Liver (tissue), 9 donors: Measurements from ENCODE around the gene KCNK3. TPM values are rescaled to one million over a fixed set of nuclear protein-coding genes. Genes with fewer than 3 reads are reported as not detected.

Experiments
- DNase-seq: peaks from one replicate; pipeline ENCODE4 v3.0.0-alpha.2; 2017; ENCODE audit warnings: low spot score
- H3K27ac ChIP-seq, 2 donors: one replicate each; pipeline ENCODE4 v1.7.0; 2013; ENCODE audit warnings: inconsistent platforms in 2 of 2, low read length in 2 of 2, control low read depth in 1 of 2, low read depth in 1 of 2, mild to moderate bottlenecking in 1 of 2
- H3K27me3 ChIP-seq, 4 donors: one replicate each; pipeline versions ENCODE4 v1.6.1 to v1.7.0; 2013; ENCODE audit warnings: low read length in 3 of 4, inconsistent platforms in 1 of 4, mild to moderate bottlenecking in 1 of 4, moderate library complexity in 1 of 4; ENCODE audit not compliant: control insufficient read depth in 4 of 4, insufficient read depth in 4 of 4
- H3K36me3 ChIP-seq, 4 donors: one replicate each; pipeline versions ENCODE4 v1.6.1 to v1.7.0; 2013; ENCODE audit warnings: low read length in 3 of 4, mild to moderate bottlenecking in 3 of 4, low read depth in 1 of 4, moderate library complexity in 1 of 4; ENCODE audit not compliant: control insufficient read depth in 4 of 4, insufficient read depth in 3 of 4
- H3K4me1 ChIP-seq, 4 donors: one replicate each; pipeline versions ENCODE4 v1.6.1 to v1.7.0; 2013; ENCODE audit warnings: low read length in 3 of 4, mild to moderate bottlenecking in 3 of 4, moderate library complexity in 1 of 4; ENCODE audit not compliant: control insufficient read depth in 4 of 4, insufficient read depth in 4 of 4
- H3K4me3 ChIP-seq, 3 donors: one replicate each; pipeline versions ENCODE4 v1.6.1 to v1.7.0; 2013; ENCODE audit warnings: low read length in 3 of 3, control low read depth in 1 of 3, low read depth in 1 of 3, mild to moderate bottlenecking in 1 of 3
- H3K9ac ChIP-seq, 2 donors: one replicate each; pipeline ENCODE4 v1.7.0; 2013; ENCODE audit warnings: low read length in 2 of 2, mild to moderate bottlenecking in 2 of 2, moderate library complexity in 2 of 2, control low read depth in 1 of 2, low read depth in 1 of 2
- H3K9me3 ChIP-seq, 4 donors: one replicate each; pipeline versions ENCODE4 v1.6.1 to v1.7.0; 2013; ENCODE audit warnings: low read length in 3 of 4; ENCODE audit not compliant: control insufficient read depth in 4 of 4
- ATF3 ChIP-seq: IDR thresholded peaks from 2 replicates; pipeline ENCODE4 v1.6.1; 2016; ENCODE audit warnings: antibody characterized with exemption
- CTCF ChIP-seq: fragments of 150-350 bp; IDR thresholded peaks from 2 replicates; pipeline ENCODE4 v1.5.1; 2017; ENCODE audit warnings: improper control_type of control experiment, low read depth, low read length; ENCODE audit not compliant: missing input control
- EGR1 ChIP-seq, 2 donors: IDR thresholded peaks; 2 replicates each; pipeline ENCODE4 v1.6.1; 2016 to 2018; ENCODE audit warnings: antibody characterized with exemption in 2 of 2, low read depth in 2 of 2
- FOXA1 ChIP-seq: IDR thresholded peaks from 2 replicates; pipeline ENCODE4 v1.6.1; 2016; ENCODE audit warnings: antibody characterized with exemption
- FOXA2 ChIP-seq: IDR thresholded peaks from 2 replicates; pipeline ENCODE4 v1.6.1; 2016; ENCODE audit warnings: antibody characterized with exemption
- GABPA ChIP-seq, 2 donors: IDR thresholded peaks in 1 of 2; conservative IDR thresholded peaks in 1 of 2; 2 replicates each; pipeline ENCODE4 v1.6.1; 2016; ENCODE audit warnings: antibody characterized with exemption in 2 of 2, mild to moderate bottlenecking in 1 of 2, moderate library complexity in 1 of 2
- HNF4A ChIP-seq, 2 donors: conservative IDR thresholded peaks; 2 replicates each; pipeline ENCODE4 v1.6.1; 2016; ENCODE audit warnings: antibody characterized with exemption in 2 of 2, mild to moderate bottlenecking in 2 of 2
- HNF4G ChIP-seq: IDR thresholded peaks from 2 replicates; pipeline ENCODE4 v1.6.1; 2016; ENCODE audit warnings: antibody characterized with exemption
- JUND ChIP-seq, 2 donors: IDR thresholded peaks; 2 replicates each; pipeline ENCODE4 v1.6.1; 2016; ENCODE audit warnings: antibody characterized with exemption in 2 of 2
- MAX ChIP-seq: IDR thresholded peaks from 2 replicates; pipeline ENCODE4 v1.6.1; 2016; ENCODE audit warnings: antibody characterized with exemption
- NR2F2 ChIP-seq: IDR thresholded peaks from 2 replicates; pipeline ENCODE4 v1.6.1; 2016; ENCODE audit warnings: antibody characterized with exemption
- RAD21 ChIP-seq, 2 donors: IDR thresholded peaks; 2 replicates each; pipeline ENCODE4 v1.6.1; 2016; ENCODE audit warnings: antibody characterized with exemption in 2 of 2, mild to moderate bottlenecking in 2 of 2
- REST ChIP-seq: IDR thresholded peaks from 2 replicates; pipeline ENCODE4 v1.6.1; 2016; ENCODE audit warnings: antibody characterized with exemption, mild to moderate bottlenecking
- RXRA ChIP-seq, 2 donors: IDR thresholded peaks; 2 replicates each; pipeline ENCODE4 v1.6.1; 2017 to 2018; ENCODE audit warnings: antibody characterized with exemption in 2 of 2, mild to moderate bottlenecking in 1 of 2
- SP1 ChIP-seq: IDR thresholded peaks from 2 replicates; pipeline ENCODE4 v1.6.1; 2018; ENCODE audit warnings: antibody characterized with exemption, mild to moderate bottlenecking
- TAF1 ChIP-seq: conservative IDR thresholded peaks from 2 replicates; pipeline ENCODE4 v1.6.1; 2016; ENCODE audit warnings: antibody characterized with exemption, mild to moderate bottlenecking
- YY1 ChIP-seq: IDR thresholded peaks from 2 replicates; pipeline ENCODE4 v1.6.1; 2016; ENCODE audit warnings: antibody characterized with exemption, mild to moderate bottlenecking
- ZBTB33 ChIP-seq: IDR thresholded peaks from 2 replicates; pipeline ENCODE4 v1.6.1; 2016; ENCODE audit warnings: antibody characterized with exemption
- WGBS: extraction: QIAGEN DNeasy Blood & Tissue Kit; methylation state at CpG from one replicate; pipeline ENCODE4 v1.1.7; 2013; 5-methylcytosine and 5-hydroxymethylcytosine counted together
- polyA plus RNA-seq, 2 donors: library from polyadenylated mRNA; stranded (reverse) in 1 of 2; unstranded in 1 of 2; fragments of 200-250 nt in 1 of 2; fragments of >200 nt in 1 of 2; fragmentation: Nextera tagmentation in 1 of 2; extraction: Ambion mirVana in 1 of 2; gene quantifications; one replicate each; pipeline versions ENCODE4 v1.2.1 to v1.2.3, GENCODE V29; 2013 to 2015
- total RNA-seq, 2 donors: library from RNA; depleted of rRNA; stranded (reverse); fragments of >200 nt; gene quantifications; one replicate each; pipeline ENCODE4 v1.2.3, GENCODE V29; 2014
- donor health status: healthy.
- donor health status: healthy.
- donor health status: healthy.
- donor health status: healthy.
- donor health status: healthy.

KCNK3 gene
- total and polyA plus RNA-seq, 4 donors, result 0.78 to 6.6 (median 2.6) TPM; not detected in 1

- Histone ChIP-seq H3K27me3 (peaks cover 0 to 18% (median 4%) of the 10 kb centered on the region in 4 donors), H3K9ac (no peak overlapping the region), H3K27ac (no peak overlapping the region), H3K4me3 (no peak overlapping the region), H3K4me1 (no peaks in the 10 kb centered on the region), H3K9me3 (no peaks in the 10 kb centered on the region), H3K36me3 (no peaks in the 10 kb centered on the region)
- no peak for DNase-seq
- 59% methylated on average over 6 of the region's 6 CpGs for WGBS
- TF ChIP-seq ATF3, result no peak
- no peak for TF ChIP-seq HNF4A (conservative IDR thresholded peaks at IDR 0.05)
- TF ChIP-seq TAF1, result no peak
- TF ChIP-seq YY1, result no peak
- no peak for TF ChIP-seq MAX
- no peak for TF ChIP-seq FOXA2
- no peak for TF ChIP-seq HNF4G
- TF ChIP-seq CTCF, result no peak
- TF ChIP-seq FOXA1, result no peak
- TF ChIP-seq RAD21 (IDR thresholded peaks at IDR 0.05), result no peak
- no peak for TF ChIP-seq RXRA (IDR thresholded peaks at IDR 0.05)
- no peak for TF ChIP-seq EGR1 (IDR thresholded peaks at IDR 0.05; ENCODE audit: low read depth in 2 of 2)
- no peak for TF ChIP-seq NR2F2
- no peak for TF ChIP-seq SP1
- TF ChIP-seq REST, result no peak
- no peak for TF ChIP-seq GABPA (IDR thresholded peaks at IDR 0.05 in 1 of 2, conservative IDR thresholded peaks at IDR 0.05 in 1 of 2)
- no peak for TF ChIP-seq JUND (IDR thresholded peaks at IDR 0.05)
- TF ChIP-seq ZBTB33, result no peak
These were observed 6.8 kb downstream of the KCNK3 start for GRCh38 chr2:26699295-26699694.
